NCI-H1436 (cell line): ENCODE results near the gene PRKRA.
A peak's percentile ranks its signal among the peaks of the same experiment; 100 is the strongest.
"Not testable (repeated sequence)": the region's sequence is repeated elsewhere in the genome, so short reads cannot be mapped to it uniquely, and the experiment has no call there.

Source experiments
- DNase-seq: peaks from one replicate; lab custom pipeline; 2025; lab: John Stamatoyannopoulos, UW

Gene PRKRA

GRCh38 chr2:178450774-178451525, at the start of gene PRKRA, which contains the start of gene PJVK:
PRKRA (minus strand) TSS chr2:178451175; CDS start chr2:178451030, 145 bp downstream.
PJVK (plus strand) TSS chr2:178451378; CDS start chr2:178453410, 2,032 bp downstream.
- peak; percentile 96 for DNase-seq

DNA sequence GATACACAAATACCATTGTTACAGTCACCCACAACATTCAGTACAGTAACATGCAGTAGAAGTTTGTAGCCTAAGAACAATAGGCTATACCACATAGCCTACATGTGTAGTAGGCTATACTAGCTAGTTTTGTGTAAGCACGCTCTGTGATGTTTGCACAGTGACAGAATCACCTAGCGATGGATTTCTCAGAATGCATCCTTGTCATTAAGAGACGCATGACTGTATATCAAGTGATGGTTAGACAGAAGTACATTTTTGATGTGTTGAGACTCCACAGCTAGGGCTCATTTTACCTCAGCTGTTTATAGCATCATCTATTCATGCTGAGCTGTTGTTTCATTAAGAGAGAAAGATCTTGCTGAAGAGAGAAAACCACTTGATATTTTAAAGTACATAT, 48.7 kb upstream of the PRKRA start:
- no peak for DNase-seq

GRCh38 chr2:178498137-178498536, 47.2 kb upstream of the PRKRA start:
- no peak for DNase-seq

DNA sequence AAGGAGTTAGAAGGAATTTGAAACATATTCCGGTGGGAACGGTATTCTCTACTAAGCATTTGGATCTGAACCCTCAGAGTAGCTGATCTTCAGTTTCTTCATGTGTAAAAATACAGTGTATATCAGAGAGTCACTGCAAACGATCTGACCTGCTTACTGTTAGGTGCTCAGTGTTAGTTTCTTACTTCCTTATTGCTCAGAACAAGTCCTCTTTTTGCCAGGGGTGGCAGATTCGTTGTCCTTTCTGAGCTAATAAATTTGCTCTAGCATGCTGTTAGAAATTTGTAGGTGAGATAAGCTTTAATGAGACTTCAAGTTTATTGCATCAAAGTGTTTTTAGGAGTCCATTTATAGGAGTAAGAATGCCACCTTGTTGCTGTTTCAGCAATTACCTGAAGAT, 45.1 kb upstream of the PRKRA start:
- DNase-seq = no peak

- DNase-seq = no peak
Measured at GRCh38 chr2:178491612-178492011, 40.6 kb upstream of the PRKRA start.

DNA sequence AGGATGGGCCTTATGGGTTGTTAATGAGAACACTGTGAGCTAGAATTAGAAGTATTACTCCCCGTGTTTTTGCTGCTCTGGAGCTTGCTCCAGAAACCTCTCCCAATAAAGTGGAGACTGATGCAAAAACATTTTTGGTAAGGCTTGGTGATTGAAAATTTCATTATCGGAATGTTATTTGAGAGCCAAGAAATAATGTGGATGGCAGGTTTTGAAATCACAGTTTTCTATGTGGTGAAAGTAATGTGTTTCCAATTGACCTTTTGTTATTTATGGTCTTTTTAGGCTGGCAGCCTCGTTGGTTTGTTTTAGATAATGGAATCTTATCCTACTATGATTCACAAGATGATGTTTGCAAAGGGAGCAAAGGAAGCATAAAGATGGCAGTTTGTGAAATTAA, 34.4 kb upstream of the PRKRA start:
- DNase-seq = no peak

DNA sequence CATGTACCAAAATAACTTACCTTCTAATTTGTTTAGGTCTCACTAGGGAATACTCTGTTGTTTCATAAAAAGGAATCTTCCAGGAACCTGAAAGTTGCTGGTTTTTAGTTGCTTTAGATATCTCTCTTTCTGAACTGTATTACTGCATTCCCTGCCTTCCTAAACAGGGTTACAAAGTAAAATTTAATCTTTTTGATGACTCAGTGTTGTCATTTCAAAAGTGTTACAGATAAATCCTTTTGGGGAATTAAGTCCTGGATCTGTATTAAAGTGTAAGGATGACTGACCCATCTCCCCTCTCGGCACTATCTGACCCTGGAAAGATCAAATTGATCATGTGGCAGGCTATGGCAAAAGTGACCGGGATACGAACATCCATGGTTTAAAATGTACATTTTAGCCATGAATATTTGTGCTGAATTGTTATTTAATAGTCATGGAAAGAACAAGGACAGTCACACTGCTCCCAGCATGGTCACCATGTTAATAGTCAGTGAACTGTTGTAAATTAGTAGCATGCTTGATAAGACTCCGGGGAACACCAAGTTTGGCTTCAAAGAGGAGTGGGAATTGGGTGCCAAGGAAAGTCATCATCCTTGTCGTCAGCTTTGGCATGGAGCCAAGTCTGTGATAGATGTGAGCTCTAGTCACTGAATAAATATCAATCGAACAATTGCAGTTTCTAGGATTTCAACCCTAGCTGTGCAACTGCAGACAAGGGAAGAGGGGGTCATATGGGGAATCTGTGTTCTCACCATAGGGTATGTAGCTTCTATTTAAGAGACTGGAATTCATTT, 33.5 kb upstream of the PRKRA start:
- DNase-seq = peak; percentile 58

GRCh38 chr2:178482437-178482836, 31.5 kb upstream of the PRKRA start:
- DNase-seq = no peak

GRCh38 chr2:178480227-178481181, 29.5 kb upstream of the PRKRA start, which contains the start of gene PLEKHA3:
PLEKHA3 (plus strand) TSS chr2:178480457; CDS start chr2:178480870, 413 bp downstream.
- DNase-seq = peak; percentile 71

- DNase-seq = no peak
Measured at GRCh38 chr2:178479758-178480226, 28.8 kb upstream of the PRKRA start.

- DNase-seq = no peak
Measured at GRCh38 chr2:178479275-178479616, 28.3 kb upstream of the PRKRA start.

- peak; percentile 83 for DNase-seq
Measured at GRCh38 chr2:178478439-178479274, 27.7 kb upstream of the PRKRA start, which contains the start of gene FKBP7. FKBP7 (minus strand) TSS chr2:178478600; CDS start chr2:178478499, 101 bp downstream.

- DNase-seq = no peak
Measured at GRCh38 chr2:178478130-178478438, 27.1 kb upstream of the PRKRA start.

DNA sequence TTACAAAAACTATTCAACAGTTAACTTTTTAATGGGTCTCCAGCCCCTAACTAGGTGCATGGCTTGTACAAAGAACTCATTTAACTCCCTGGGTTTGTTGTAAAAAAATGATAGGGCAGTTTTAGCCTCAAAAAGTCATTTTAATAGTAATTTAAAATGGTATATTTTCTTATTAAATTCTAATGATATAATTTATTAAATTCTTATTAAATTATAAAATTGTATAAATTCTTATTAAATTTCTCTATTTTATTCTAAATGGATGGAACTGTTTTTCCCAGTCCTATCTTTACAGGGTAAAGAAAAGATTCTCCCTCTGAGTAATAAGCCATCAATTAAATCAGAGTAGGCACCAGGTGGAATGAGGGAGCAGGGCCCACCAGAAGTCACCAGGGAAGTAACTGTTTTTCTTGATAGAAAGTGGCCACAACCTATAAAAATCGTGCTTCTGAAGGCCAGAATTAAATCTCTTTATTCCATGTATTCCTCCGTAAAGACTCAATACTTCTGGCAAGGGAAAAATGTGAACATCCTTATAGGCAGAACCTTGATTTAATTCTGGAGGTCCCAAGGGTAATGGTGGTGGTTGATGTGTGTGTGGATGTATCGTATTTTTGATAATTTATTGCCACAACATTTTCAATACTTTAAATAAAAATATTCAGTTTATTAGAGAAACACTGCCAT, 26.6 kb upstream of the PRKRA start:
- DNase-seq = no peak

DNA sequence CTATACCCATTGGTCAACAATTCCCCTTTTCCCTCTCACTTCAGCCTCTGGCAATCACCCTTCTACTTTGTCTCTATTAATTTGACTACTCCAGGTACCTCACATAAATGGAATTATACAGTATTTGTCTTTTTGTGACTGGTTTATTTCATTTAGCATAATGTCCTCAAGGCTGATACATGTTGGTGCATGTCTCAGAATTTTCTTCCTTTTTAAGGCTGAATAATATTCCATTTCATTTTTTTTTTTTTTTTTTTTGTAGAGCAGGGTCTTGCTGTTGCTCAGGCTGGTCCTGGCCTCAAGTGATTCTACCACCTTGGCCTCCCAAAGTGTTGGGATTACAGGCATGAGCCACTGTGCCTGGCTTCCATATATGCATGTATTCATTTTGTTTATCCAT, 25.5 kb upstream of the PRKRA start:
- DNase-seq = no peak

- DNase-seq = no peak
Measured at GRCh38 chr2:178474560-178474959, 23.6 kb upstream of the PRKRA start.

GRCh38 chr2:178473931-178474330, 23.0 kb upstream of the PRKRA start:
- DNase-seq = no peak

- DNase-seq = no peak
Measured at GRCh38 chr2:178473373-178473772, 22.4 kb upstream of the PRKRA start.

GRCh38 chr2:178471313-178471712, 20.3 kb upstream of the PRKRA start:
- not testable (repeated sequence) for DNase-seq

DNA sequence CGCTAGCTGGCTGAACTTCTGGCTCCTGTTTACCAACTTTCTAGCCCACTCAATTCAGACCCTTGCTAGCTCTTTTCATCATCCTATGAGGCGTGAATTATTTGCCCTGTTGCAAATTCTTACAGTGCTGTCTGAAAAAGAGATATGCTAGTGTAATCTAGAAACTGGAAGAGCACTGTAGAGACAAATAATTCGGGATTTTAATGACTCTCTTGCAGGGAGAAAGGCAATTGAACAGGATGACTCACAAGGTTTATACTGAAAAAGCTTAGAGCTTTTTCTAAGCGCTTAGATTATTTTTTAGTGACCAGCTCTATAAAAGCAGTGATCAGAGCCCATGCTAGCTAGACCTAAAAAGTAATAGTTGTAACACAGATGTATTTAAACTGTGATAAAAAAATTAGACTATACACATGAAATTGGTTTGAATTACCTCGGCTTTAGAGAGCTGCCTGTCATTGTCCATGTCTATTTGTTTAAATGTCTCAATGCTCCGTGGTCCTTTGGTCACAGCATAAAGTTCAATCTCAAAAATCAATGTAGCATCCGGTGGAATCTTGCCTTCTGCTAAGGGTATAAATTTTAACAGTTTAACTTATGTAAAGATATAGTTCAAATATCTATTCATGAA, 18.4 kb upstream of the PRKRA start:
- no peak for DNase-seq
